HL-60 (cell line): ENCODE data around the gene CERKL.

Source experiments
- CTCF ChIP-seq: IDR thresholded peaks from one replicate; pipeline ENCODE4 v1.5.1; 2011; ENCODE audit warnings: low read length, control low read depth, inconsistent platforms; ENCODE audit not compliant: insufficient read depth
- POLR2AphosphoS5 ChIP-seq: IDR thresholded peaks from 2 replicates; pipeline ENCODE4 v1.6.1; 2012; ENCODE audit warnings: low read depth
- REST ChIP-seq: IDR thresholded peaks from 2 replicates; pipeline ENCODE4 v1.6.1; 2012; ENCODE audit warnings: low read depth; ENCODE audit not compliant: insufficient replicate concordance
- SPI1 ChIP-seq: IDR thresholded peaks from 2 replicates; pipeline ENCODE4 v1.6.1; 2012; ENCODE audit warnings: low read depth, mild to moderate bottlenecking, borderline replicate concordance

- TF ChIP-seq CTCF (no peak), POLR2AphosphoS5 (no peak), SPI1 (peak; percentile 96), REST (no peak)
Observed at GRCh38 chr2:181697571-181697970, 40.7 kb upstream of the CERKL start.
